Peyer's patch (tissue), 4 donors: ENCODE data around the gene PEX10. TPM values are rescaled to one million over a fixed set of nuclear protein-coding genes. Genes with fewer than 3 reads are reported as not detected.

ENCODE experiments used
- DNase-seq, 3 donors: peaks; one replicate each; pipeline ENCODE4 v3.0.0-alpha.2; 2017 to 2019
- H3K27ac ChIP-seq, 4 donors: fragments of 200-600 bp; sonication (generic); one replicate each; pipeline ENCODE4 v1.5.1; 2016 to 2019
- H3K27me3 ChIP-seq, 2 donors: fragments of 200-600 bp; sonication (generic); one replicate each; pipeline ENCODE4 v1.5.1; 2019
- H3K36me3 ChIP-seq, 3 donors: fragments of 200-600 bp; sonication (generic); one replicate each; pipeline ENCODE4 v1.5.1; 2016 to 2019
- H3K4me1 ChIP-seq, 4 donors: fragments of 200-600 bp; sonication (generic); one replicate each; pipeline ENCODE4 v1.5.1; 2016 to 2019
- H3K4me3 ChIP-seq, 4 donors: fragments of 200-600 bp; sonication (generic); 1 replicate in 3 of 4; 2 replicates in 1 of 4; pipeline ENCODE4 v1.5.1; 2016 to 2019; ENCODE audit warnings: mild to moderate bottlenecking in 1 of 4
- H3K9me3 ChIP-seq, 4 donors: fragments of 200-600 bp; sonication (generic); one replicate each; pipeline ENCODE4 v1.5.1; 2016 to 2019; ENCODE audit warnings: mild to moderate bottlenecking in 1 of 4
- POLR2A ChIP-seq, 2 donors: fragments of 450-650 bp; IDR thresholded peaks; one replicate each; pipeline ENCODE4 v1.5.1; 2017; ENCODE audit warnings: antibody characterized with exemption in 2 of 2, mild to moderate bottlenecking in 2 of 2, moderate library complexity in 2 of 2
- total RNA-seq, 4 donors: library from RNA; depleted of rRNA; stranded (reverse); fragments of >200 nt; gene quantifications; one replicate each; pipeline ENCODE4 v1.1.0, GENCODE V29; 2016
- TF ChIP-seq, protein P1 (sequence below), 6 experiments: fragments of 450-650 bp in 4 of 6; fragments of 200-600 bp in 2 of 6; sonication (generic) in 1 of 6; IDR thresholded peaks; one replicate each; pipeline ENCODE4 v1.5.1; 2017 to 2019; ENCODE audit warnings: antibody characterized with exemption in 6 of 6, mild to moderate bottlenecking in 3 of 6, moderate library complexity in 1 of 6

Gene PEX10
- total RNA-seq, 4 donors from 2014 or later = 16.9 to 29.6 (median 19.9) TPM

DNA sequence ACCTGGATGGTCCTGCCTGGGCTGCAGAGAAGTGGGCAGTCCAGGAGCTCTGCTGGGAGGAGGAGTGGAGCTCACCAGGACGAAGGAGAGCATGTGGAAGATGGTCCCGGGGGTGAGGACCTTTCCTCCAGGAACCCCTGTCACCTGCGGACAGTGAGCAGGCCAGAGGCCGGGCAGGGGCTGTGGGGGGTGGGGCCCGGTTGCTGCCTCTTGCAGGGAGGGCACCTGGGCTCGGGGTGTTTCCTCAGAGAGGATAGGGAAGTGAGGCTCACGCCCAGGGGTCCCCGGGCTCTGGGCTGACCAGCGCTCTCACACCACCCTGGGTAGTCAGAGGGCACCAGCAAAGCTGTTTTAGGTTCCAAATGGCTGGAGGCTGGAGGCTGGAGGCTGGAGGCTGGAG lies 22.7 kb upstream of the PEX10 start:
- Histone ChIP-seq H3K27ac (no peak overlapping the region), H3K27me3 (no peaks in the 10 kb centered on the region), H3K4me3 (no peak overlapping the region), H3K9me3 (peaks cover 0 to 3% (median 0%) of the 10 kb centered on the region in 4 donors), H3K4me1 (no peaks in the 10 kb centered on the region), H3K36me3 (no peaks in the 10 kb centered on the region)
- TF ChIP-seq, protein P1, sequence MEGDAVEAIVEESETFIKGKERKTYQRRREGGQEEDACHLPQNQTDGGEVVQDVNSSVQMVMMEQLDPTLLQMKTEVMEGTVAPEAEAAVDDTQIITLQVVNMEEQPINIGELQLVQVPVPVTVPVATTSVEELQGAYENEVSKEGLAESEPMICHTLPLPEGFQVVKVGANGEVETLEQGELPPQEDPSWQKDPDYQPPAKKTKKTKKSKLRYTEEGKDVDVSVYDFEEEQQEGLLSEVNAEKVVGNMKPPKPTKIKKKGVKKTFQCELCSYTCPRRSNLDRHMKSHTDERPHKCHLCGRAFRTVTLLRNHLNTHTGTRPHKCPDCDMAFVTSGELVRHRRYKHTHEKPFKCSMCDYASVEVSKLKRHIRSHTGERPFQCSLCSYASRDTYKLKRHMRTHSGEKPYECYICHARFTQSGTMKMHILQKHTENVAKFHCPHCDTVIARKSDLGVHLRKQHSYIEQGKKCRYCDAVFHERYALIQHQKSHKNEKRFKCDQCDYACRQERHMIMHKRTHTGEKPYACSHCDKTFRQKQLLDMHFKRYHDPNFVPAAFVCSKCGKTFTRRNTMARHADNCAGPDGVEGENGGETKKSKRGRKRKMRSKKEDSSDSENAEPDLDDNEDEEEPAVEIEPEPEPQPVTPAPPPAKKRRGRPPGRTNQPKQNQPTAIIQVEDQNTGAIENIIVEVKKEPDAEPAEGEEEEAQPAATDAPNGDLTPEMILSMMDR (IDR thresholded peaks at IDR 0.05) = no peak
- TF ChIP-seq POLR2A (IDR thresholded peaks at IDR 0.05) = no peak
- DNase-seq = no peak

DNA sequence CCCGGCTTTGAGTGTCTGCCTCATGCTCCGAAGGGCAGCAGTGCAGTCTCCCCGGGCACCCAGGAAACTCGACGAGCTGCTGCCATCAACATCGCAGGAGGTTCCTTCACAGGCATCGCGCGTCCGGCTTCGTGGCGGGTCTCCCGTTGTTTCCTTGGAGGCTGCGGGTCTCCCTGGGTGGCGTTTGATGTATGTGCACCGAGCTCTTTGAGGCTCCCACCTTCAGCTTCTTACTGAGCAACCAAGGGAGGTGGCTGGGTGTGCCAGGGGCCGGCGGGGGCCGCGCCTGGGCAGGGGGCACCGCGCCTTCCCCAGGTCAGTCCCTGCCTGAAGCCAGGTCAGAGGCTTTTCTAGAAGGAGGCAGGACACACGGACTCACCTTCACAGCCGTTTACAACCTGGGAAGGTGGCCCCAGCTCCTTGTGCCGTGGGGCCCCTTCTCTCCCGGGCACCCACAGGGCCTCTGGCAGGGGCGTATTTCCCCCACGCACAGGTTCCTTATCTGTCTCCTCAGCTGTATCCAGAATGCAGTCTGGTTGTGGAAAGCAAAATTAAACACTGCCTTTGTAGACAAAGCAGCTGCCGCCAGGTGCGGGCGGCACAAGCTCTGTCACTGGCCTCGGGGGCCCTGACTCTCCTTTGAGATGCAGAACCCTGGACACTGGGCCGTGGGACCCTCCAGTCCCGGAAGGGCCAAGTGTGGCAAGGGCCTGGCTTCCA lies 21.7 kb upstream of the PEX10 start:
- H3K4me3 ChIP-seq = no peak overlapping the region
- TF ChIP-seq, protein P1 (IDR thresholded peaks at IDR 0.05) = no peak
- no peak for TF ChIP-seq POLR2A (IDR thresholded peaks at IDR 0.05)

GRCh38 chr1:2433196-2433595 lies 20.8 kb upstream of the PEX10 start:
- TF ChIP-seq, protein P1 (IDR thresholded peaks at IDR 0.05) = no peak
- TF ChIP-seq POLR2A (IDR thresholded peaks at IDR 0.05) = no peak
- Histone ChIP-seq H3K9me3 (peaks cover 0 to 10% (median 0%) of the 10 kb centered on the region in 4 donors), H3K36me3 (no peaks in the 10 kb centered on the region), H3K4me1 (no peaks in the 10 kb centered on the region), H3K27me3 (no peaks in the 10 kb centered on the region), H3K4me3 (no peak overlapping the region), H3K27ac (no peak overlapping the region)
- no peak for DNase-seq

More for the DNA sequence above, 21.7 kb upstream of the PEX10 start:
- DNase-seq = no peak
- H3K36me3 ChIP-seq = no peaks in the 10 kb centered on the region
- peaks cover 0 to 10% (median 0%) of the 10 kb centered on the region in 4 donors for H3K9me3 ChIP-seq
- no peak overlapping the region for H3K27ac ChIP-seq
- no peaks in the 10 kb centered on the region for H3K4me1 ChIP-seq
- no peaks in the 10 kb centered on the region for H3K27me3 ChIP-seq

- Histone ChIP-seq H3K9me3 (peaks cover 0 to 10% (median 0%) of the 10 kb centered on the region in 4 donors), H3K4me1 (no peaks in the 10 kb centered on the region), H3K36me3 (no peaks in the 10 kb centered on the region), H3K27me3 (no peaks in the 10 kb centered on the region), H3K4me3 (no peak overlapping the region), H3K27ac (no peak overlapping the region)
- DNase-seq = no peak
- TF ChIP-seq POLR2A (IDR thresholded peaks at IDR 0.05) = no peak
- TF ChIP-seq, protein P1 (IDR thresholded peaks at IDR 0.05) = no peak
These were observed 20.1 kb upstream of the PEX10 start for GRCh38 chr1:2432441-2432844.

- Histone ChIP-seq H3K4me3 (no peak overlapping the region), H3K27ac (no peak overlapping the region), H3K27me3 (no peaks in the 10 kb centered on the region), H3K9me3 (peaks cover 0 to 10% (median 0%) of the 10 kb centered on the region in 4 donors), H3K4me1 (no peaks in the 10 kb centered on the region), H3K36me3 (no peaks in the 10 kb centered on the region)
- no peak for DNase-seq
- TF ChIP-seq, protein P1 (IDR thresholded peaks at IDR 0.05) = no peak
- TF ChIP-seq POLR2A (IDR thresholded peaks at IDR 0.05) = no peak
These were observed 19.2 kb upstream of the PEX10 start for GRCh38 chr1:2431518-2431917.
